A549 (cell line): ENCODE data around the gene CXXC1. TPM values are rescaled to one million over a fixed set of nuclear protein-coding genes. Genes with fewer than 3 reads are reported as not detected.

Experiments
- ATAC-seq, 2 experiments: fragments of 200-7000 bp in 1 of 2; fragments of >200 bp in 1 of 2; cut with Nextera tagmentation in 1 of 2; cut with Tn5 transposase in 1 of 2; 3 replicates each; pipeline versions ENCODE4 v1.8.0 to v1.9.1; 2018 to 2020; ENCODE audit warnings: mild to moderate bottlenecking in 1 of 2, moderate library complexity in 1 of 2
- CTCF ChIA-PET: fragments of 300-600 bp; sonication (Branson Sonifier 250); formaldehyde crosslinking; extraction: SDS; loops from one replicate; lab custom pipeline; 2021; ENCODE audit warnings: antibody characterized with exemption, inconsistent platforms; lab: Yijun Ruan, JAX
- POLR2A ChIA-PET: fragments of 350-600 bp; formaldehyde crosslinking; extraction: SDS; loops from one replicate; lab custom pipeline; 2021; ENCODE audit warnings: antibody characterized with exemption, inconsistent platforms; lab: Yijun Ruan, JAX
- DNase-seq, 2 experiments: peaks; one replicate each; pipeline versions ENCODE4 v3.0.0 to v3.0.0-alpha.2; 2011 to 2016; ENCODE audit warnings: low read depth in 1 of 2, low spot score in 1 of 2
- FAIRE-seq: peaks from 2 replicates; lab custom pipeline; 2011; peaks lifted over from hg19 to GRCh38; lab: Jason Lieb, UNC
- H3K27ac ChIP-seq, 2 experiments: fragments of >200 bp; sonication (Bioruptor Twin); formaldehyde crosslinking; 3 replicates each; pipeline ENCODE4 v1.5.1; 2016 to 2017
- H3K4me1 ChIP-seq: fragments of >200 bp; sonication (Bioruptor Twin); formaldehyde crosslinking; 3 replicates; pipeline ENCODE4 v1.6.1; 2016
- H3K4me2 ChIP-seq: fragments of >200 bp; sonication (Bioruptor Twin); formaldehyde crosslinking; 3 replicates; pipeline ENCODE4 v1.6.1; 2016
- H3K4me3 ChIP-seq: fragments of >200 bp; sonication (Bioruptor Twin); formaldehyde crosslinking; 3 replicates; pipeline ENCODE4 v1.5.1; 2016
- H3K9me3 ChIP-seq: fragments of >200 bp; sonication (Bioruptor Twin); formaldehyde crosslinking; 3 replicates; pipeline ENCODE4 v1.6.1; 2016
- ATOH8 ChIP-seq: fragments of 250-450 bp; sonication (Bioruptor Pico); IDR thresholded peaks from 2 replicates; pipeline ENCODE4 v1.5.0; 2020; ENCODE audit warnings: low read depth, mild to moderate bottlenecking, moderate library complexity
- BCL3 ChIP-seq: fragments of >200 bp; sonication (Bioruptor Twin); formaldehyde crosslinking; IDR thresholded peaks from 3 replicates; pipeline ENCODE4 v1.6.1; 2016
- CHD4 ChIP-seq: fragments of 200-600 bp; sonication (generic); IDR thresholded peaks from 2 replicates; pipeline ENCODE4 v1.6.1; 2016; ENCODE audit warnings: antibody characterized with exemption, mild to moderate bottlenecking, borderline replicate concordance
- E2F6 ChIP-seq: IDR thresholded peaks from 2 replicates; pipeline ENCODE4 v1.6.1; 2012; ENCODE audit warnings: low read depth, borderline replicate concordance
- EHMT2 ChIP-seq: fragments of 200-600 bp; sonication (generic); IDR thresholded peaks from 2 replicates; pipeline ENCODE4 v1.6.1; 2016; ENCODE audit warnings: antibody characterized with exemption, low read depth, mild to moderate bottlenecking, moderate library complexity
- ELK1 ChIP-seq: fragments of 150-350 bp; IDR thresholded peaks from 2 replicates; pipeline ENCODE4 v1.6.1; 2014; ENCODE audit warnings: low read depth, mild to moderate bottlenecking, low read length
- ESRRA ChIP-seq: fragments of 150-350 bp; IDR thresholded peaks from 2 replicates; pipeline ENCODE4 v1.6.1; 2014; ENCODE audit warnings: mild to moderate bottlenecking, low read length, borderline replicate concordance
- FOSL2 ChIP-seq, 2 experiments: fragments of 450-650 bp in 1 of 2; fragments of >200 bp in 1 of 2; sonication (Bioruptor Twin) in 1 of 2; formaldehyde crosslinking; IDR thresholded peaks; 2 replicates each; pipeline versions ENCODE4 v1.5.0 to v1.6.1; 2016 to 2020; ENCODE audit warnings: mild to moderate bottlenecking in 1 of 2, moderate library complexity in 1 of 2
- GATA3 ChIP-seq: IDR thresholded peaks from 2 replicates; pipeline ENCODE4 v1.6.1; 2012; ENCODE audit warnings: borderline replicate concordance
- HDAC2 ChIP-seq: fragments of 200-600 bp; sonication (generic); IDR thresholded peaks from 2 replicates; pipeline ENCODE4 v1.6.1; 2016
- HMGXB4 ChIP-seq: fragments of 250-450 bp; sonication (Bioruptor Pico); IDR thresholded peaks from 2 replicates; pipeline ENCODE4 v1.5.0; 2021; ENCODE audit warnings: mild to moderate bottlenecking, moderate library complexity, borderline replicate concordance
- HOXB13 ChIP-seq: fragments of 250-450 bp; sonication (Bioruptor Pico); IDR thresholded peaks from 2 replicates; pipeline ENCODE4 v1.5.0; 2020; ENCODE audit warnings: low read depth, mild to moderate bottlenecking, moderate library complexity
- HOXB5 ChIP-seq: fragments of 250-450 bp; sonication (Bioruptor Pico); IDR thresholded peaks from 2 replicates; pipeline ENCODE4 v1.5.0; 2020; ENCODE audit warnings: mild to moderate bottlenecking, moderate library complexity
- KDM1A ChIP-seq: fragments of 200-600 bp; sonication (generic); IDR thresholded peaks from 2 replicates; pipeline ENCODE4 v1.6.1; 2016; ENCODE audit warnings: low read depth, mild to moderate bottlenecking
- MYC ChIP-seq: IDR thresholded peaks from 2 replicates; pipeline ENCODE4 v1.6.1; 2012; ENCODE audit warnings: mild to moderate bottlenecking, inconsistent platforms, low read length, improper control_type of control experiment, borderline replicate concordance
- NFE2L2 ChIP-seq: fragments of 150-350 bp; conservative IDR thresholded peaks from 2 replicates; pipeline ENCODE4 v1.6.1; 2014; ENCODE audit warnings: low read length
- NR3C1 ChIP-seq: fragments of >200 bp; sonication (Bioruptor Twin); formaldehyde crosslinking; IDR thresholded peaks from 3 replicates; pipeline ENCODE4 v1.6.1; 2017
- PHF8 ChIP-seq: fragments of 200-600 bp; sonication (generic); IDR thresholded peaks from 2 replicates; pipeline ENCODE4 v1.6.1; 2016; ENCODE audit warnings: low read depth, mild to moderate bottlenecking, antibody characterized with exemption, moderate library complexity, borderline replicate concordance
- RAD21 ChIP-seq, 2 experiments: fragments of >200 bp in 1 of 2; sonication (Bioruptor Twin) in 1 of 2; formaldehyde crosslinking in 1 of 2; IDR thresholded peaks in 1 of 2; conservative IDR thresholded peaks in 1 of 2; 2 replicates in 1 of 2; 3 replicates in 1 of 2; pipeline ENCODE4 v1.6.1; 2012 to 2018; ENCODE audit warnings: inconsistent platforms in 1 of 2
- RARB ChIP-seq: fragments of 250-450 bp; sonication (Bioruptor Pico); IDR thresholded peaks from 2 replicates; pipeline ENCODE4 v1.8.0; 2021; ENCODE audit warnings: mild to moderate bottlenecking, moderate library complexity
- RCOR1 ChIP-seq: fragments of 150-350 bp; IDR thresholded peaks from 2 replicates; pipeline ENCODE4 v1.6.1; 2014; ENCODE audit warnings: antibody characterized with exemption, low read length, low read depth
- REST ChIP-seq: fragments of 200-600 bp; sonication (generic); IDR thresholded peaks from 2 replicates; pipeline ENCODE4 v1.6.1; 2016; ENCODE audit warnings: antibody characterized with exemption, mild to moderate bottlenecking, moderate library complexity
- USF2 ChIP-seq: fragments of 450-650 bp; IDR thresholded peaks from 2 replicates; pipeline ENCODE4 v1.6.1; 2014; ENCODE audit warnings: antibody characterized with exemption
- ZFP36 ChIP-seq: fragments of 450-650 bp; IDR thresholded peaks from 2 replicates; pipeline ENCODE4 v1.6.1; 2014; ENCODE audit warnings: borderline replicate concordance; ENCODE audit not compliant: partially characterized antibody
- ZNF302 ChIP-seq: fragments of 250-450 bp; sonication (Bioruptor Pico); IDR thresholded peaks from 2 replicates; pipeline ENCODE4 v1.9.0; 2021; ENCODE audit warnings: inconsistent platforms, mild to moderate bottlenecking, moderate library complexity
- WGBS: methylation state at CpG from one replicate; pipeline ENCODE4 v1.1.6; 2017; ENCODE audit errors: missing lambda C conversion rate; 5-methylcytosine and 5-hydroxymethylcytosine counted together
- polyA plus RNA-seq, 4 experiments: library from polyadenylated mRNA; depleted of rRNA in 3 of 4; stranded (reverse); fragments of >200 nt; fragmentation: RNase III in 1 of 4; extraction: RNeasy Plus Mini Kit Qiagen cat#74134 plus additional on column Dnase treatment in 1 of 4; gene quantifications; 2 replicates in 3 of 4; 3 replicates in 1 of 4; pipeline ENCODE4 v1.2.3, GENCODE V29; 2011 to 2017

Gene CXXC1
- polyA plus RNA-seq, 2 of the 4 experiments (the other 2 are of a cell fraction), result 21.2 to 54.3 TPM

GRCh38 chr18:50312296-50313030 is 25.0 kb upstream of the CXXC1 start:
- FAIRE-seq, result no peak
- CTCF ChIA-PET, result no interaction called here
- POLR2A ChIA-PET, result interaction anchor here (0.6 kb wide), 1 partner anchor 13 kb away, joined by 3 read pairs; no protein-coding TSS in a partner anchor
- Histone ChIP-seq H3K9me3 (no peaks in the 10 kb centered on the region), H3K4me2 (no peak overlapping the region), H3K4me1 (peaks cover 9% of the 10 kb centered on the region; the same call in 2 of the 3 replicates), H3K4me3 (no peak overlapping the region), H3K27ac (no peak overlapping the region)
- ATAC-seq, result no peak
- 67% methylated on average over 7 of the region's 7 CpGs for WGBS
- TF ChIP-seq GATA3 (no peak), NR3C1 (no peak), HDAC2 (no peak), EHMT2 (no peak), HOXB13 (CRISPR knock-in tag) (no peak), RARB (CRISPR knock-in tag) (no peak), PHF8 (no peak), NFE2L2 (no peak), RAD21 (conservative IDR thresholded peaks at IDR 0.05 in 1 of 2, IDR thresholded peaks at IDR 0.05 in 1 of 2) (no peak), ELK1 (no peak), HOXB5 (no peak), E2F6 (no peak), RCOR1 (no peak), ESRRA (no peak), ZFP36 (no peak), FOSL2 (IDR thresholded peaks at IDR 0.05) (no peak), FOSL2 (CRISPR knock-in tag; IDR thresholded peaks at IDR 0.05) (no peak), MYC (no peak), USF2 (no peak)
- DNase-seq, result no peak

GRCh38 chr18:50311650-50312049 is 24.2 kb upstream of the CXXC1 start:
- Histone ChIP-seq H3K4me3 (no peak overlapping the region), H3K4me1 (peaks cover 9% of the 10 kb centered on the region; the same call in 2 of the 3 replicates), H3K9me3 (no peaks in the 10 kb centered on the region), H3K27ac (no peak overlapping the region), H3K4me2 (no peak overlapping the region)
- POLR2A ChIA-PET, result interaction anchor here (0.6 kb wide), 1 partner anchor 14 kb away, joined by 3 read pairs; no protein-coding TSS in a partner anchor
- 32% methylated on average over 3 of the region's 3 CpGs for WGBS
- ATAC-seq (no peak), DNase-seq (no peak), FAIRE-seq (no peak)
- CTCF ChIA-PET, result interaction anchor here (1.3 kb wide), 1 partner anchor 46 kb away, joined by 5 read pairs; no protein-coding TSS in a partner anchor
- TF ChIP-seq MYC, result no peak
- no peak for TF ChIP-seq ZNF302 (CRISPR knock-in tag)
- no peak for TF ChIP-seq KDM1A
- no peak for TF ChIP-seq ATOH8 (CRISPR knock-in tag)
- no peak for TF ChIP-seq CHD4
- no peak for TF ChIP-seq HDAC2
- no peak for TF ChIP-seq REST
- no peak for TF ChIP-seq HMGXB4
- TF ChIP-seq BCL3, result no peak
